ENCODE results near the gene SHANK1. TPM values are rescaled to one million over a fixed set of nuclear protein-coding genes. Genes with fewer than 3 reads are reported as not detected.

SHANK1 gene
- total and polyA plus RNA-seq, 2 donors = 0.60 to 4.3 TPM

GRCh38 chr19:50723735-50724521 lies 4.3 kb upstream of the SHANK1 start:
- H3K4me1 ChIP-seq (ENCODE audit: insufficient read depth) = no peaks in the 10 kb centered on the region
- H3K27ac ChIP-seq (ENCODE audit: low read depth) = no peak overlapping the region
- WGBS = 4% methylated on average over 31 of the region's 31 CpGs
- no peaks in the 10 kb centered on the region for H3K36me3 ChIP-seq (ENCODE audit: insufficient read depth)
- H3K4me3 ChIP-seq (ENCODE audit: low read depth, low read length) = peak overlapping the region; percentile 40
- no peak for DNase-seq (ENCODE audit: extremely low spot score)

GRCh38 chr19:50723069-50723468 lies 3.5 kb upstream of the SHANK1 start, which contains the start of gene CLEC11A:
Gene CLEC11A (plus strand): TSS chr19:50723364. CDS start chr19:50723526, 162 bp downstream.
- Histone ChIP-seq H3K4me1 (ENCODE audit: insufficient read depth) (peaks cover 2% of the 10 kb centered on the region), H3K36me3 (ENCODE audit: insufficient read depth) (no peaks in the 10 kb centered on the region), H3K27ac (ENCODE audit: low read depth) (peak within 1 kb of the TSS; percentile 13), H3K4me3 (ENCODE audit: low read depth, low read length) (peak within 1 kb of the TSS; percentile 40)
- peak; percentile 62 for DNase-seq (ENCODE audit: extremely low spot score)
- 11% methylated on average over 15 of the region's 15 CpGs for WGBS

- peak; percentile 39 for DNase-seq (ENCODE audit: extremely low spot score)
- 27% methylated on average over 15 of the region's 15 CpGs for WGBS
- Histone ChIP-seq H3K4me3 (ENCODE audit: low read depth, low read length) (no peak overlapping the region), H3K27ac (ENCODE audit: low read depth) (no peak overlapping the region), H3K36me3 (ENCODE audit: insufficient read depth) (no peaks in the 10 kb centered on the region), H3K4me1 (ENCODE audit: insufficient read depth) (peaks cover 2% of the 10 kb centered on the region)
Measured at GRCh38 chr19:50722201-50723013, 2.8 kb upstream of the SHANK1 start.

GRCh38 chr19:50721441-50722137 lies 2.0 kb upstream of the SHANK1 start:
- DNase-seq (ENCODE audit: extremely low spot score) = no peak
- no peak overlapping the region for H3K27ac ChIP-seq (ENCODE audit: low read depth)
- peaks cover 2% of the 10 kb centered on the region for H3K4me1 ChIP-seq (ENCODE audit: insufficient read depth)
- WGBS = 76% methylated on average over 10 of the region's 10 CpGs
- H3K4me3 ChIP-seq (ENCODE audit: low read depth, low read length) = no peak overlapping the region
- no peaks in the 10 kb centered on the region for H3K36me3 ChIP-seq (ENCODE audit: insufficient read depth)

GRCh38 chr19:50720921-50721381 lies 1.3 kb upstream of the SHANK1 start:
- Histone ChIP-seq H3K36me3 (ENCODE audit: insufficient read depth) (no peaks in the 10 kb centered on the region), H3K27ac (ENCODE audit: low read depth) (no peak overlapping the region), H3K4me1 (ENCODE audit: insufficient read depth) (peaks cover 2% of the 10 kb centered on the region), H3K4me3 (ENCODE audit: low read depth, low read length) (no peak overlapping the region)
- 42% methylated on average over 8 of the region's 8 CpGs for WGBS
- no peak for DNase-seq (ENCODE audit: extremely low spot score)

- H3K4me3 ChIP-seq (ENCODE audit: low read depth, low read length) = no peak overlapping the region
- no peak overlapping the region for H3K27ac ChIP-seq (ENCODE audit: low read depth)
- H3K36me3 ChIP-seq (ENCODE audit: insufficient read depth) = no peaks in the 10 kb centered on the region
- H3K4me1 ChIP-seq (ENCODE audit: insufficient read depth) = peaks cover 2% of the 10 kb centered on the region
- 52% methylated on average over 21 of the region's 21 CpGs for WGBS
- no peak for DNase-seq (ENCODE audit: extremely low spot score)
Measured at GRCh38 chr19:50720181-50720920, 749 bp upstream of the SHANK1 start.

GRCh38 chr19:50719119-50719435 lies 525 bp downstream of the SHANK1 start:
- Histone ChIP-seq H3K4me3 (ENCODE audit: low read depth, low read length) (peak overlapping the region; percentile 35), H3K36me3 (ENCODE audit: insufficient read depth) (no peaks in the 10 kb centered on the region), H3K27ac (ENCODE audit: low read depth) (no peak overlapping the region), H3K4me1 (ENCODE audit: insufficient read depth) (peaks cover 2% of the 10 kb centered on the region)
- WGBS = under 1% methylated on average over 30 of the region's 30 CpGs
- DNase-seq (ENCODE audit: extremely low spot score) = no peak

- H3K27ac ChIP-seq (ENCODE audit: low read depth) = no peak overlapping the region
- WGBS = 1% methylated on average over 74 of the region's 74 CpGs
Measured at GRCh38 chr19:50718255-50719118, 1.1 kb downstream of the SHANK1 start.

GRCh38 chr19:50717891-50718254 lies 1.7 kb downstream of the SHANK1 start:
- 7% methylated on average over 13 of the region's 13 CpGs for WGBS
- Histone ChIP-seq H3K4me1 (ENCODE audit: insufficient read depth) (peaks cover 2% of the 10 kb centered on the region), H3K36me3 (ENCODE audit: insufficient read depth) (no peaks in the 10 kb centered on the region), H3K27ac (ENCODE audit: low read depth) (no peak overlapping the region), H3K4me3 (ENCODE audit: low read depth, low read length) (no peak overlapping the region)
- DNase-seq (ENCODE audit: extremely low spot score) = no peak

More at GRCh38 chr19:50718255-50719118, 1.1 kb downstream of the SHANK1 start:
- H3K4me1 ChIP-seq (ENCODE audit: insufficient read depth) = peaks cover 2% of the 10 kb centered on the region
- peak overlapping the region; percentile 35 for H3K4me3 ChIP-seq (ENCODE audit: low read depth, low read length)
- no peaks in the 10 kb centered on the region for H3K36me3 ChIP-seq (ENCODE audit: insufficient read depth)
- no peak for DNase-seq (ENCODE audit: extremely low spot score)

GRCh38 chr19:50717026-50717723 lies 2.4 kb downstream of the SHANK1 start:
- Histone ChIP-seq H3K27ac (ENCODE audit: low read depth) (no peak overlapping the region), H3K36me3 (ENCODE audit: insufficient read depth) (no peaks in the 10 kb centered on the region), H3K4me1 (ENCODE audit: insufficient read depth) (peaks cover 2% of the 10 kb centered on the region), H3K4me3 (ENCODE audit: low read depth, low read length) (no peak overlapping the region)
- DNase-seq (ENCODE audit: extremely low spot score) = no peak
- WGBS = 75% methylated on average over 23 of the region's 23 CpGs

GRCh38 chr19:50716178-50717025 lies 3.2 kb downstream of the SHANK1 start:
- Histone ChIP-seq H3K27ac (ENCODE audit: low read depth) (no peak overlapping the region), H3K4me1 (ENCODE audit: insufficient read depth) (peaks cover 2% of the 10 kb centered on the region), H3K4me3 (ENCODE audit: low read depth, low read length) (no peak overlapping the region), H3K36me3 (ENCODE audit: insufficient read depth) (no peaks in the 10 kb centered on the region)
- DNase-seq (ENCODE audit: extremely low spot score) = no peak
- 88% methylated on average over 39 of the region's 39 CpGs for WGBS
